Colon (tissue), 2 donors: Measurements from ENCODE around the gene DCTN2.

Source experiments
- FAIRE-seq: peaks from 2 replicates; lab custom pipeline; 2012; peaks lifted over from hg19 to GRCh38; lab: Jason Lieb, UNC
- donor health status: control.
- donor health status: control.

DCTN2 gene

GRCh38 chr12:57549203-57549908, 2.4 kb upstream of the DCTN2 start:
- FAIRE-seq: no peak

GRCh38 chr12:57548488-57548887, 1.5 kb upstream of the DCTN2 start:
- no peak for FAIRE-seq

GRCh38 chr12:57548013-57548315, 972 bp upstream of the DCTN2 start:
- no peak for FAIRE-seq

GRCh38 chr12:57547288-57548012, 458 bp upstream of the DCTN2 start:
- no peak for FAIRE-seq

- FAIRE-seq: no peak
These were observed 1.1 kb downstream of the DCTN2 start for GRCh38 chr12:57545809-57546437.

GRCh38 chr12:57543581-57543980, 3.4 kb downstream of the DCTN2 start:
- no peak for FAIRE-seq

GRCh38 chr12:57541717-57542116, 5.3 kb downstream of the DCTN2 start:
- no peak for FAIRE-seq

- FAIRE-seq: no peak
These were observed 6.0 kb downstream of the DCTN2 start for GRCh38 chr12:57541001-57541400.

GRCh38 chr12:57539134-57539768, 7.7 kb downstream of the DCTN2 start:
- FAIRE-seq: no peak

GRCh38 chr12:57536597-57536942, 10.4 kb downstream of the DCTN2 start:
- no peak for FAIRE-seq

GRCh38 chr12:57535764-57536596, 11.0 kb downstream of the DCTN2 start:
- no peak for FAIRE-seq

- no peak for FAIRE-seq
These were observed 11.9 kb downstream of the DCTN2 start for GRCh38 chr12:57534991-57535543.

- FAIRE-seq: no peak
These were observed 12.7 kb downstream of the DCTN2 start for GRCh38 chr12:57534250-57534649.

GRCh38 chr12:57533108-57533507, 13.9 kb downstream of the DCTN2 start:
- FAIRE-seq: no peak

- no peak for FAIRE-seq
These were observed 15.2 kb downstream of the DCTN2 start for GRCh38 chr12:57531836-57532235.

- no peak for FAIRE-seq
These were observed 16.4 kb downstream of the DCTN2 start for GRCh38 chr12:57530396-57531142.

GRCh38 chr12:57529831-57530230, 17.2 kb downstream of the DCTN2 start:
- no peak for FAIRE-seq

GRCh38 chr12:57528831-57529555, 18.0 kb downstream of the DCTN2 start:
- FAIRE-seq: no peak

GRCh38 chr12:57528176-57528575, 18.8 kb downstream of the DCTN2 start:
- no peak for FAIRE-seq

GRCh38 chr12:57527184-57527583, 19.8 kb downstream of the DCTN2 start:
- no peak for FAIRE-seq
